HepG2 (cell line): ENCODE measurements around the gene NELFB. TPM values are rescaled to one million over a fixed set of nuclear protein-coding genes. Genes with fewer than 3 reads are reported as not detected.

ENCODE experiments used
- ATF7-NPFF ChIP-seq: sonication (generic); formaldehyde crosslinking; IDR thresholded peaks from 2 replicates; pipeline ENCODE4 v1.8.1; 2023; ENCODE audit warnings: mild to moderate bottlenecking, low read depth, missing genetic modification reagents, moderate library complexity
- FOXA3 ChIP-seq: IDR thresholded peaks from 2 replicates; pipeline ENCODE4 v1.6.1; 2016; ENCODE audit warnings: missing genetic modification reagents, missing compliant biosample characterization
- FOXK1 ChIP-seq: sonication (generic); formaldehyde crosslinking; IDR thresholded peaks from 2 replicates; pipeline ENCODE4 v1.4.0; 2020; ENCODE audit warnings: low read depth, missing genetic modification reagents, borderline replicate concordance
- HMG20B ChIP-seq: conservative IDR thresholded peaks from 2 replicates; pipeline ENCODE4 v1.6.1; 2016; ENCODE audit warnings: missing genetic modification reagents, missing compliant biosample characterization
- KLF13 ChIP-seq: sonication (generic); formaldehyde crosslinking; IDR thresholded peaks from 2 replicates; pipeline ENCODE4 v1.4.0; 2020; ENCODE audit warnings: mild to moderate bottlenecking, missing genetic modification reagents
- KLF15 ChIP-seq: sonication (generic); formaldehyde crosslinking; IDR thresholded peaks from 2 replicates; pipeline ENCODE4 v1.8.1; 2023; ENCODE audit warnings: borderline replicate concordance, mild to moderate bottlenecking, inconsistent platforms, missing genetic modification reagents, mixed read lengths
- KLF16 ChIP-seq, 2 experiments: sonication (generic) in 1 of 2; formaldehyde crosslinking in 1 of 2; IDR thresholded peaks; 2 replicates each; pipeline versions ENCODE4 v1.6.1 to v1.8.0; 2016 to 2023; ENCODE audit warnings: missing genetic modification reagents in 2 of 2, missing compliant biosample characterization in 1 of 2
- MTA3 ChIP-seq: sonication (generic); formaldehyde crosslinking; IDR thresholded peaks from 2 replicates; pipeline ENCODE4 v1.4.0; 2020; ENCODE audit warnings: missing genetic modification reagents
- MTF2 ChIP-seq: sonication (generic); formaldehyde crosslinking; IDR thresholded peaks from 2 replicates; pipeline ENCODE4 v1.5.0; 2020; ENCODE audit warnings: missing genetic modification reagents, borderline replicate concordance
- MXI1 ChIP-seq: IDR thresholded peaks from 3 replicates; pipeline ENCODE4 v1.6.1; 2012; ENCODE audit warnings: low read depth, low read length, inconsistent platforms, borderline replicate concordance
- PCBP1 ChIP-seq: fragments of 200-400 bp; formaldehyde crosslinking; IDR thresholded peaks from 2 replicates; pipeline ENCODE4 v1.6.1; 2017; ENCODE audit warnings: mild to moderate bottlenecking, low read depth, low read length, borderline replicate concordance
- PRDM10 ChIP-seq: sonication (generic); formaldehyde crosslinking; IDR thresholded peaks from 2 replicates; pipeline ENCODE4 v1.4.0; 2020; ENCODE audit warnings: low read depth, missing genetic modification reagents
- SSRP1 ChIP-seq: IDR thresholded peaks from 2 replicates; pipeline ENCODE4 v1.6.1; 2016; ENCODE audit warnings: control low read depth
- TBX2 ChIP-seq: sonication (generic); formaldehyde crosslinking; IDR thresholded peaks from 2 replicates; pipeline ENCODE4 v1.5.0; 2020; ENCODE audit warnings: missing genetic modification reagents, mild to moderate bottlenecking, borderline replicate concordance
- TFDP2 ChIP-seq: sonication (generic); formaldehyde crosslinking; IDR thresholded peaks from 2 replicates; pipeline ENCODE4 v1.4.0; 2020; ENCODE audit warnings: missing genetic modification reagents
- TOPORS ChIP-seq: sonication (generic); formaldehyde crosslinking; IDR thresholded peaks from 2 replicates; pipeline ENCODE4 v1.8.0; 2023; ENCODE audit warnings: mild to moderate bottlenecking, missing genetic modification reagents
- WIZ ChIP-seq: sonication (generic); formaldehyde crosslinking; IDR thresholded peaks from 2 replicates; pipeline ENCODE4 v1.5.1; 2020; ENCODE audit warnings: mild to moderate bottlenecking, missing genetic modification reagents
- ZFAT ChIP-seq: sonication (generic); formaldehyde crosslinking; conservative IDR thresholded peaks from 2 replicates; pipeline ENCODE4 v1.8.1; 2023; ENCODE audit warnings: missing genetic modification reagents, inconsistent platforms
- ZFX ChIP-seq: sonication (generic); formaldehyde crosslinking; IDR thresholded peaks from 2 replicates; pipeline ENCODE4 v1.4.0; 2020; ENCODE audit warnings: mild to moderate bottlenecking, low read depth, missing genetic modification reagents, moderate library complexity
- ZNF770 ChIP-seq: sonication (generic); formaldehyde crosslinking; IDR thresholded peaks from 2 replicates; pipeline ENCODE4 v1.5.0; 2020; ENCODE audit warnings: mild to moderate bottlenecking, missing genetic modification reagents
- ZSCAN5A ChIP-seq: sonication (generic); formaldehyde crosslinking; IDR thresholded peaks from 2 replicates; pipeline ENCODE4 v1.8.0; 2022; ENCODE audit warnings: mild to moderate bottlenecking, missing genetic modification reagents, borderline replicate concordance
- polyA plus RNA-seq, 8 experiments: library from polyadenylated mRNA; depleted of rRNA in 3 of 8; stranded (reverse) in 7 of 8; unstranded in 1 of 8; fragments of >200 nt; fragmentation: Illumina TruSeq in 4 of 8; extraction: Trizol in 4 of 8; gene quantifications; 2 replicates each; pipeline versions ENCODE4 v1.2.1 to v1.2.3, GENCODE V29; 2011 to 2016; ENCODE audit warnings: low read depth in 4 of 8, missing spikeins in 1 of 8, mixed read lengths in 1 of 8; ENCODE audit not compliant: insufficient read depth in 1 of 8
- total RNA-seq, 5 experiments: library from RNA; depleted of rRNA; stranded (reverse); fragments of >200 nt; fragmentation: Illumina TruSeq; extraction: Trizol; gene quantifications; 2 replicates each; pipeline ENCODE4 v1.2.3, GENCODE V29; 2016; ENCODE audit warnings: low read depth in 1 of 5

Gene NELFB
- total and polyA plus RNA-seq, 2 of the 13 experiments (the other 11 are each of a cell fraction or from before 2014, with no cell fraction given), result 26.5 to 45.8 TPM

GRCh38 chr9:137235424-137236237, 19.5 kb upstream of the NELFB start (continued):
- TF ChIP-seq MTA3 (CRISPR knock-in tag) (no peak), WIZ (CRISPR knock-in tag) (no peak), TFDP2 (CRISPR knock-in tag) (peak; percentile 55; the same call in 1 of the 2 replicates), ZFX (CRISPR knock-in tag) (peak; percentile 8; the same call in 1 of the 2 replicates), PCBP1 (no peak), ZSCAN5A (0 out of 2 replicates have a peak, but pooled peaks have one; percentile 43), MTF2 (no peak), HMG20B (CRISPR knock-in tag) (no peak), TBX2 (CRISPR knock-in tag) (peak; percentile 49; the same call in 1 of the 2 replicates), KLF13 (CRISPR knock-in tag) (no peak), FOXA3 (CRISPR knock-in tag) (peak; percentile 34; the same call in 1 of the 2 replicates), PRDM10 (peak; percentile 53; the same call in 1 of the 2 replicates), ZFAT (no peak), KLF15 (no peak), SSRP1 (CRISPR knock-in tag) (no peak), ATF7-NPFF (CRISPR knock-in tag) (peak; percentile 46; the same call in 1 of the 2 replicates), ZNF770 (CRISPR knock-in tag) (no peak), FOXK1 (CRISPR knock-in tag) (no peak), MXI1 (peak; percentile 1; the same call in 1 of the 3 replicates), TOPORS (CRISPR knock-in tag) (no peak), KLF16 (CRISPR knock-in tag; IDR thresholded peaks at IDR 0.05) (no peak)
